ENCODE results near the gene SYNM.

SYNM gene

DNA sequence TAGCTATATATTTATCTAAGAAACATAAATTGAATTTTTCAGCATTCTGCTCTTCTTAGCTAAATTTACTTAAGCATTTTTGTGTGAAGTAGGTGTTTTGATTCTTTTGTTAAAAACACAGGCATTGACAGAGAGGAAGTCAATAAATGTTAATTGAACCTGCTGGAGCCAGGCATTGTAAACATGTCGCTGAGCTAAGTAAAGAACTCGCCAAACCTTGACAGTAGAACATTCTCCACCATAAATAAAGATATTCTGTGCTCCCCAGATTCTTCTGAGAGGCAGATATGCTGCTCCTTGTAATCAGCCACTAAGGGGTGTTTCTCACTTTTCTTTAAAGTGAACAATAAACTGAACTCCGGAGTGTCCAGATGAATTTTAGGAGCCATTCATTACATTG lies 38.4 kb downstream of the SYNM start:
- no peak for DNase-seq

DNA sequence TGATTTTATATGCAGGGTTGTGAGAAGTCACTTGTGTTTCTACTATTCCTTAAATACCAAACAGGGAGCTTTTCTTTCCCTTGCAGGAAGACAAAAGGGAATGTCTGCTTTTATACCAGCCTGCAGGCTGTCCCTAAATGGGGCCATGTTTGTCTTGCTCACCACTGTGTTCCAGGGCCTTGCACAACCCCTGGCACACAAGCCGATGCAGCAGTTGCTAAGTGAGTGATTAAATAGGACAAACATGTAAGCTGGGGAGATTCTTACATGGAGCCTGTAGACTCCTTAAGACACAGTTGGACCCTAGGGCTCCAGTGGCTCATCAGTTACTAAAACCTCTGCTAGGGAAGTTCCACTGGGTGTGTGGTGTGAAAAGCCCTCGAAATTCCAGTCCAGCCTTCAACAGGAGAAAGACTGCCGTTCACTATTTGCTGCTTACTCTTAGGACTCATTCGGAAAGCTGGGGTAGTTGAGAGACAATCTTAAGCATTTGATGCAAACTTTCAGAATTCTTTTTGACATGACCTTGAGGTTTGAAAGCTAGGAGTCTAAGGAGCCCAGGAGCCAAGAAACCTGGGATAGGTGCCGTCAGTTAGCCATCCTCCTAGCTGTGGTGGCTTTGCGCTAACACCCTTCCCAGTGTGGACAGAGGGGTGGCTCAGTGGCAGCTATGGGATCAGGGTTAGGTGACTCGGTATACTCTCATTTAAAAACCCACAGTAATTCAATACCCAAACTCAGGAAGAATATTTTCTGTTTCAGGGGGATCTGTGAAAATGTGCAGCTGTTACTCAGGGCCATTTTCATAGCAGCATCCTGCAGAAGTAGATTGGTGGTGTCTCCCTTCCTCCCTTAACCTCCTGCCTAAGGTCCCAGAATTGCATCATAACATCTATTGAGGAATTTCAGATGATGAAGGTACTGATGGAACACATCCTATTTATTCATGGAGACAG lies 39.1 kb downstream of the SYNM start:
- DNase-seq: no peak

DNA sequence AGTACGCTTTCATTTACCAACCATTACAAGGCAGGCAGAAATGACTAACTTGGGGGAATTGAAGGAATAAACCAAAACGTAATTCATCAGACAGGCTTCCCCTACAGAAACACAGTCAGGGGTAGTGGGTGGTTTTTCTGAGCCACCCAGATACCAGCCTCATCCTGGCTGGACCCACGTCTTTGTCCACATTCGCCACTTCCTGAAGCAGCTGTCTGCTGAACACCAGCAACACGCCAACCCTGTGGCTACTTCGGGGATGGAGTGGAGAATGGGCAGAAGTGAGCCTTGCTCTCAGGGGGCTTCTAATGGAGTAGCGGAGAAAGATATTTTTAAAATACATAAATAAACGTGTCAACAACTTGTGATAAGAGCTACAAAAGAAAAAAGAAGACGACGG lies 40.1 kb downstream of the SYNM start:
- DNase-seq: no peak

DNA sequence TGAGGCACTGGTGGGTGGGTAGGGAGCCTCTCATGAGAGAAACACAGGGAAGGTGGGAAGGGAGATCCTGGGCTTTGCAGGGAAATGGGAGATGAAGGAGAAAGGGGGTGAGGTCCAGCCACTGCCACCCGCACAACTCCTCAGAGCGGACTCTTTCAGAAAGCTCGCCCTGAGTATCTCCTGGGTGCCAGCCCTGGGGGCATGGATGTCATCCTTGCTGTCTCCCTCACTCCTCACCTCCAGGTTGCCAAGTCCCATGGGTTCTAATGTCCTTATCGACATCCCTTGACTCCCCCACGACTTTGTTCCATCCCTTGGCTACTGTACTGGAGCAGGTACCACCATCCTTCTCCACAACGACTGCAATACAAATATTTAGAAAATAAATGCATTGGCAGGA lies 40.9 kb downstream of the SYNM start:
- DNase-seq: no peak

DNA sequence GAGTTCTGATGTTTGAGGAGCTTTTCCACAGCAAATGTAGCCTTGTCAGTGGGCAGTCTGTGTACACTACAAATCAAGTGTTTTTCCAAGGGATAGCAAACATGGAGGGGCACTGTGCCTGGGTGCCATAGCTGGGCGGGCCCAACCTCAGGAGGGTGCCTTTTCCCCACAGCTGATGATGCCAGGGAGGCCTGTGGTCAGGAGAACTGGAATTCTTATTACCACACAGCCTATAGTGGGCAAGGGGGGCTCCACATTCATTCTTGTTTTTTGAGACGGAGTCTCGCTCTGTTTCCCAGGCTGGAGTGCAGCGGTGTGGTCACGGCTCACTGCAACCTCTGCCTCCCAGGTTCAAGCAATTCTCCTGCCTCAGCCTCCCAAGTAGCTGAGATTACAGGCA lies 41.8 kb downstream of the SYNM start:
- no peak for DNase-seq

DNA sequence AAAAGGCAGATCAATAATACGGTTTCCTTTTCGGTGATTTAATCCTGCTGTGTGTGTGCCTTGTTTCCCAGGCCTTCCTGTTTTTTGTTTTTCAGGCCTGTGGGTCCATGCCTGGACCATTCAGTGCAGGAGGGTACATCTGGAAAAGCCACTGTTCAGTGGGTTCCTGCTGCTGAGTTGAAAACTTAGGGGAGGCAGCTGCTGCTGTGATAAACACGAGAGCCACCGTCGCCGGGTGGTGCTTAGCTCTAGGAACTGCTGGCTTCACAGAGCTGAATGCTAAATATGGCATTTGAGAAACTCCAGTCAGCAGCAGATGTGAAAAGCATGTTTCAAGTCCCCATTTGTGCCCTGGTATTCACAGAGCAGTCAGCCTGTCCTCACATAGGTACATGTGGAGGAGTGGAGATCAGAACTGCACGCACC lies 44.0 kb downstream of the SYNM start:
- DNase-seq: no peak

DNA sequence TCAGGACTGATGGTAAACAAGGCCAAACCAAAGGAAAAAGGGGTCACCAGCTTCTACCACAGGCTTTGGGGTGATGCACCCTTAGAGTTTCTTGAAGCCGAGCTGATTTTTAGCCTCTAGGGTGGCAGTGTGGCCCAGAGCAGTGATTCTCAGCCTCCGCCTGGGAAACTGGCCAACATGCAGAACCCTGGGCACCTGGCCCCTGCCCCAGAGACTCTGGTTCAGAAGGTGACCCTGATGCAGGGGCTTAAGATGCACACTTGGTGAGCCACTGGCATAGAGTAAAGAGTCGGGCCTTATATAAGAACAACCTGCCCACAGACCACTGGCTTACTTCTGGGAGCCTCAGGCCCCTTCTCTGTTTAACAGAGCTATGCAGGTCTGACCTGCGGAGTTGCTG lies 44.5 kb downstream of the SYNM start:
- DNase-seq: no peak

DNA sequence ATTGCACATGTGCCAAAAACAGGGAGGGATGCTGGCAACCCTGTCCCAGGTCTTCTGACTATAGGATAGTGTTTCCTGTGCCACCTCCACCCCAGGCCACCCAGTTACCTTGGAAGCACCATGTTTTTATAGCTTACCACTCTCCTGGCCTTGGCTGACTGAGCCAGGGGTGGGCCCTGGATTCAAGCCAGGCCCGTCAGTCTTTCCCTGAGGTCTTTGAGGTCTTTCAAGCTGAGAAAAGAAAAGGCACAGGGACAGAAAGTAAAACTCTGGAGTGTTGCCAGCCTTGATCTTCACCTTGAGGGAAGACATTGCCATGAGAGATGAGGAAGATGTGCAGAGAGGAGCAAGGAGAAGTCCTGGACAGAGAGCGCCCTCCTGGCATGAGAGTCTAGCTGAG lies 46.3 kb downstream of the SYNM start:
- no peak for DNase-seq

DNA sequence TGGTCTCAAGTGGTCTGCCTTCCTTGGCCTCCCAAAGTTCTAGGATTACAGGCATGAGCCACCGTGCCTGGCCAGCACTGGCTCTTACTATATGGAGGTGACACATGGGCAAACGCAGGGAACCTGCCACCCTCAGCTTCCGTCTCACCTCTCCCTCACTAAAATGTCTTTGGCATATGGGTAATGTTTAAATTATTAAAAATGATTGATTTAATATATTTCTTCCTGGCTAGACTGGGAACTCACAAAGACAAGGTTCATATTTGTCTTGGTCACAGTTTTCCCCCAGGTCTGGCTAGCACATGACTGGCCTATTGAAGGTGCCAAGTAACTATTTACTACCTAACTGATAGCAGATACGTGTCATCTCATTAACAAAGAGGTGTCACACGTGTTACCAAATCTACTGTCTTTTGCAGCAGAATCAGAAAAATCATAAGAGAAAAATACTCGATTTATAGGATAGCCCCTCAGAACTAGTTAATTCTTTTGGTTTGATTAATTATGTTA lies 48.2 kb downstream of the SYNM start:
- no peak for DNase-seq

DNA sequence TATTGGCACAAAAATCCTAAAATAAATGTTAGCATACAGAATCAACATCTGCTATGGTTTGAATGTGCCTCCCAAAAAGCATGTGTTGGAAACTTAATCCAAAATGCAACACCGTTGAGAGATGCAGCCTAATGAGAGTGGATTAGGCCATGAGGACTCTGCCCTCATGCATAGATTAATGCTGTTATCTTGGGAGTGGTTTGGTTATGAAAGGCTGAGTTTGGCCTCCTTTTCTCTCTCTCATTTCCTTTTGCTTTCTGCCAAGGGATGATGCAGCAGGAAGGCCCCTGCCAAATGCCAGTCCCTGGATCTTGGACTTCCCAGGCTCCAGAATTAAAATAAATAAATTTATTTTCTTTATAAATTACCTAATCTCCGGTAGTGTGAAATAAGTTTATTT lies 49.4 kb downstream of the SYNM start:
- DNase-seq: no peak

DNA sequence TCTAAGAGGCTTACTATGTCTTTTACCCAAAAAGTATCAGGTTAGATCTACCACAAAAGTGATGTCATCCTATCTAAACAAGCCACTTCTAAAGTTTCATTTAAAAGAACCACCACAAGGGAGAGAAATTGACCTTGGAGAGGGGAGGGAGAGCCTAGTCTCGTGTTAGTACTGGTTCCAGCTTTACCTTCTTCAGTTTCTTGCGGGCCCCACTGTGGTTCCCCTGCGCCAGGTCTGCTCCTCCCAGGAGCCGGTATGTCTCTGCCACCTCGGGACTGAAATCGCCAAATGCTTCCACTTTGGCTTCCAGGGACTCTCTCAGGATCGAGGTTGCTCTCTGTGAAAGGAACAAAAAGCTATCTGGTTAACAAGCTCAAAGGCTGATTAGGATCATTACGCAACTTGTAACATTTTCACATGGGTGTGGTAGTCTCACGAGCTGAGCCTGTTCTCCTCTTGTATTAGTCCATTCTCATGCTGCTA lies 51.1 kb downstream of the SYNM start:
- DNase-seq: no peak

DNA sequence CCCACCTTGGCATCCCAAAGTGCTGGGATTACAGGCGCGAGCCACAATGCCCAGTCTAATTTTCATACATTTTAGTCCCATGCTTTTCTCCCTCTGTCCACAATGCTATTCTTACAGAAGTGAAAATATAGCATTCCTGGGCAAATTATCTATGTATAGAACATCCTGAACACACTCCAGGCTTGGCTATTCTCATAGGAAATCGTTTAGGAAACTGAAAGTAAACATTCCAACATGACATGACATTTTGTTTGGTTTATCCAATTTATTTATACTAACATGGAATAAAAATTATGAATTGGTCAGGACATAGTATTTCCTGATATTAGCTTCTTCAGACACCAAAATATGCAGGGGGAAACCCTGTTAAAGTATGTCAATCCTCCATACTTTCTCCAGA lies 52.6 kb downstream of the SYNM start:
- DNase-seq: no peak

DNA sequence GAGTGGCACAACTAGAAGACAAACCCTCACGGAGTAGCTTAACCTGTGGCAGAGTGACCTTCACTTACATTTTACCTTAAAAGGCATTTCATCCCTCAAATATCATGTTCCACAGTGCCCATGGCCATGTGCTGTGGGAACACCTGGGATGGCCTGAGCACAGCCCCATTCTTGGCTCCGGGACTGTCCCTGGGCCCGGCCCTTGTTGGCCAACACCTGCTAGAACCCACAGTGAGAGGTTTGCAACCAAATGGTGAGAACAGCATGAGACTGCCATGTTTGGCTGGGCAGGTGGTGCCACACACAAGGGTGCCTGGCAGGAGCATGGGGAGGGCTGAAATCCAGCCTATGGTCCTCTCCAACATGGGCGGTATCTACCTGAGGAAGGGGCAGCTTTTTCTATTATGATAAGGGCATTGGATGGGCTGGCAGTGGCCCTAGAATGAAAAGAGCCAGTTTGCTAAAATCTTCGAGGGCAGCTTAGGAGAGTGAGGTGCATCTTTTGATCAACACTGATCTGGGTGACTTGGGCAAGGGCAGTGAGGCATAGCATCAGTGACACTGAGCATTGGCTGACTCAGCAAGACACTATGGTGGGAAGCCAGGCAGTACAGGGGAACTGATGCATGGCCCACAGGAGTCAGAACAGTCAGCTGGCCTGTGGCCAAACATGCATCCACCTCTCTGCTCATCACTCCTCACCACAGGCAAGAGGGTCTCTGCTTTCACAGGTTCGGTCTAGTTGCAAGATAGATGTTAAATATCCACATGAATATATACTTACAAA lies 53.9 kb downstream of the SYNM start:
- DNase-seq: no peak

DNA sequence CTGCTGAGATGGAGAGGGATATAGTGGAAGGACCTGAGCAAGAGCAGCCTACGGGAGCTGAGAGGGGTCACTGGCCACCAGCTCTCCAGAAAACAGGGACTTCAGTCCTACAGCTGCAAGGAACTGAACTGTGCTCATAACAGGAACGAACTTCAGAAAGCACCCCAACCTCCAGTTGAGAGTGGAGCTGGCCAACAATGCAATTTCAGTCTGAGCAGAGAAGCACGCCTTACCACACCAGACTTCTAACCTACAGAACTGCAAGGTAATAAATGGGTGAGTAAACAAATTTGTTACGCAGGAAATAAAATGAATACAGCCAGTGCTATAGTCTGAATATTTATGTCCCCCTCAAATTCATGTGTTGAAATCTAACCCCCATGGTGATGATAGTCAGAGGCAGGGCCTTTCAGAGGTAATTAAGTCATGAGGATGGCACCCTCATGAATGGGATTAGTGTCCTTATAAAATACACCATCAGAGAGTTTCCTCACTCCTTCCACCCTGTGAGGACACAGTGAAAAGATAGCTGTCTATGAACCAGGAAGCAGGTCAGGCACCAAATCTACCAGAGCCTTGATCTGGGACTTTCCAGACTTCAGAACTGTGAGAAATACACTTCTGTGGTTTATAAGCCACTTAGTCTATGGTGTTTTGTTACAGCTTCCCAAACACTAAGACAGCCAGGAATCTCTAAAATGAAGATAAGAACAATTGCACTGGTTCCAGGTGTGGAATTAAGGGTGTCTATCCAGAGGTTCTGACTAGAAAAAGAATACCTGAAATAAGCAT lies 58.6 kb downstream of the SYNM start:
- no peak for DNase-seq

DNA sequence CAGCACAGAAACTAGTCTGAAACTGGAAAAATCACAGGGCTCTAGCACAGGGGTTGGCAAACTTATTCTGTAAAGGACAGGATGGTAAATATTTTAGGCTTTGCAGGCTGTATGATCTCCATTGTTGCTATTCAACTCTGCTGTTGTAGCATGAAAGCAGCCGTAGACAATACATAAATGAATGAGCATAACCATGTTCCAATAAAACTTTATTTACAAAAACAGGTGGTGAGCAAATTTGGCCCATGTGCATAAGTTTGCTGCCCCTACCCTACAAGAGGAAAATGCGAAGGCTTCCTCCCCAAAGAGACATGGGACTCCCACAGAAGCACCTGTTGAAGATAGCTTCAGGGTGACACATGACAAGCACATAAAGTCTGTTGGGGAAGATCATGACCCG lies 59.2 kb downstream of the SYNM start:
- no peak for DNase-seq

DNA sequence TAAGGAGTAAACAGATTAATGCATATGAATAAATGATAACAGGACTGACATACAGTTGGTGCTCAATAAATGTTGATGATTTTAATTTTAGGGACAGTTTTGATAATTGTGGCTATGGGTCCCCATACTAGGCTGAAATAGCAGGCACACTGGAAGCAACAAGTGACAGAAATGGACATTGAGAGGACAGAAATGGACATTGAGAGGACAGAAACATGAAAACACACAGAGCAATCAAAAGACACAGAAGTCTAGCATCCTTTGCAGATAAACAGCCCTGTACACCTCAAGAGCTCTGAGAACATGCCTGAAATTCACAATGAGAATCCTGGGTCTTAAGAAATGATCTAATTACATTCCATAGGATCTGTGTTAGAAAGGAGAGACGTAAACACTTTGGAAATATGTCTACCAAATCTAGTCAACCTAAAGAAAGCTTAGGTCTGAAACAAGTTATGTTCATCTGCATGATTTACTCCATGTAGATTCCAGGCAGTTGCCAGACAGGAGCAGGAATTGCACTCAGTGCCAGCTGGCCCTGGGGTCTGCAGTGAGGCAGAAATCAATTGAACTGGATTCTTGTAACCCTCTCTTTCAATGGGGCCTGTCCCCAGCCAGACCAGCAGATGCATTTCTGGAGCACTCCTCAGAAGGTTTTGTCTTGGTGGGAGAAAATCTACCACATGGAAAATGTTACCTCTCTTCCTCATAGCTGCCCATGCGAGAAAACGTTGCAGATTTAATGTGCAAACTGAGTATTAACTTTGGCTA lies 60.3 kb downstream of the SYNM start:
- no peak for DNase-seq

DNA sequence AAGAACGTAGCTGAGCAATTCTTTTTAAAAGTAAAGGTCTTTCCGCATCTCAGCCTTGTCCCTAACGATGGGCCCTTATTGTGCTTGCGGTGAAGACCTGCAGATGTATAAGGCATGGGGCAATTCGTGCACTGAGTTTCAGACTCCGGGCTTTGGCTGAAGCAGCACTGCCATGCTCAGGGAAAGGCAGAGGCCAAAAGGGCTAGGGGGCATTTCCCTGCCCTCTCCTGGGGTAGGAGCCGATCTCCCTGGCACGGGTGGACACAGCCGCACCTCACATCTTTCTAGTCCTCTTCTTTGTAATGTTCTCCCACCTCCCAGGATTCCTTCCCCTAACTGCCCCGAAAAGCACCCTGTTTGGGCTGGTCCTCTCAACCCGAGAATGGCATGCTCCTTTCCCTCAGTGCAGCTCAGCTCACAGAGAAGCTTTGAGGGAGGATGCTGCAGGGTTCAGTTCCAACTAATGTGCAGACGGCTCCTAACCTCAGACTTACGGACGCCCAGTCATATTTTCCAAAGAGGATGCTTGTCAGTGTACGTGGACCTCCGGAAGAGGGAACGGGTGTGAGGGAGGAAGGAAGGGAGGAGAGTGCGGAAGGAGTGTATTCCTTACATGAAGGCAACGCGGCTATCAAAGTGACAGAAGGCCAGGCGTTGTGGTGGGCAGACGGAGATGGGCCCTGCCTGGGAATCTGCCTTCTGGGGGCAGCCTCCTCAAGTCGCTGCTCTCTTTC lies 61.2 kb downstream of the SYNM start:
- no peak for DNase-seq

DNA sequence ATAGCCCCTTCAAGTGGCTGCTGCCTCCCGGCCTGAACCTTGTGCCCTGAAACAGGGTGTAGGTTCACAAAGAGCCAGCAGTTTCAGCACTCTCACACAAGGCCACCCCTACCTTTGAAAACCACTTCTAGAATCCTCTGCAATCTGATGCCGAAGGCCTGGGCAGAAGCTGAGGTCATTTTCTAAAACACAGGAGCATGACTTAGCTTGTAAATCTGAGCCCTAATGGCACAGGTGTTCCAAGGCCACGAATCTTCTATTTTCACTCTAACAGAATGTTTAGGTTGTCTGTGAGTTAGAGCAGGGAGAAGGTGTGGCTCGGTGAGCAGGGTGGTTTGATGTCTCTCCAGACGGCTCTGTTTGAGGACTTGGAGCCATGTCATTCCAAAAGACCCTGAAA lies 62.3 kb downstream of the SYNM start:
- DNase-seq: no peak

DNA sequence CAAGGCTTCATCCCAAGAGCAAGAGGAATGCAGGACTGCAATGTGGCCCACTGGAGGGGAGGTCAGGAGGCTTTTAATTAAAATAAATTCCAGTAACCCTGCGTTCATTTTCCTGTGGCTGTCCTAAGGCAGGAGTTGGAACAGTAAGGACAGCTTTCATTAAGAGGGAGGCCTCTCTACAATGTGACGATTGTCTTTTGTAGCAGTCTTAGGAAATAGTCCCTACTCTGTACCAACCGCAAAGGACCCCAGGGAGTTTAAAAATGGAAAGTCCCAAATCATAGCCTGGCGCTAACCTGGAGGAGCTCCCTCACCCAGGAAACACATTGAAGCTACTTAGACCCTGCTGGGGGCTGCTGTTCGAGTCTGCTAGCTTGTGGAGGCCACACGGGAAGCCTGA lies 62.8 kb downstream of the SYNM start:
- no peak for DNase-seq

DNA sequence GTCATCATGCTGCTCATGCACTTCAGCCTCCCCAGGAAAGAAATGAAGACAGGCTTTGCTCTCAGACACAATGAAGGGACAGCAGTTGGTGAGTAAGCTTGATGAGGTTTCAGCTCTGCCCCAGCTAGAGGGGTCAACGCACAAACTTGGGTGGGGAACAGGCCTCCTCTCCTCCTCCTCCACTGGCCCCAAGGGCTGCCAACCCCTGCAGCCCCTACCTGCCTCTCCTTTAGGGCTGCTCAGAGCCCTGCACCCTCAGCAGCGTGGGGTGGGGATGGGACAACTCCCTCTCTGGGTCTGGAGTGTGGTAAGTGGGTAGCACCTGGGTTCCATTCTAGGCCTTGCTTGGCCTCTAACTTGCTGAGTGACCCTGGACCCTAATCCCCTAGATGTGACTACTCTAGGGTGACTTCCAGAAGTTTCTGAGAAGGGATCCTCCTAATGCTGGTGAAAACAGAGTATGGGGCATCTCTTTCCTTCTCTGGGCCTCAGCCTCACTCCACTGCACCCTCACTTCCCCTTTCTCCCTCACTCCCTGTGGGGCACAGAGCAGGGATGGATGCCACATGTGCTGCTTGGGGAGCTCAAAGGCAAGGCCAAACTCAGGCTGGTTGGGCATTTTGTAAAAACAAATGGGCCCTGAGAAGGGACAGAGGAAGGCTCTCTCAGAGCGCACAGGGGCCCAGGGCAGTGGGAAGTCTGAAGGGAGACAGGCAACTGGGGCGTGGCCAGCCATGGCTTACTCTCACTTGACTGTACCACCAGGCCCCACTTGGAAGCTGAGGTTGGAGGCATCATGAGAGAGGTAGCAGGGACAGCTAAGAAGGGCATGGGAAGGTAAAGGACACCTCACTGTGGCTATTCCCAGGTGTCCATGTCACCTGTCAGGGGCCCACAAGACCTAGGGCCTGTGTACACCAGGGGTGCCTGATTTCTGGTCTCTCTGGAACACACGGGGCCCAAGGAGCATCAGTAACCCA lies 64.0 kb downstream of the SYNM start:
- DNase-seq: no peak
